WTC11 (cell line): Measurements from ENCODE around the gene CD59. TPM values are rescaled to one million over a fixed set of nuclear protein-coding genes. Genes with fewer than 3 reads are reported as not detected.
"Not testable (repeated sequence)": the region's sequence is repeated elsewhere in the genome, so short reads cannot be mapped to it uniquely, and the experiment has no call there.

ENCODE experiments used
- ATAC-seq: fragments of 200-7000 bp; cut with Tn5 transposase; 2 replicates; pipeline ENCODE4 v1.10.0; 2021; ENCODE audit warnings: mild to moderate bottlenecking, moderate library complexity
- CTCF ChIA-PET: fragments of 300-600 bp; sonication (Branson Sonifier 250); formaldehyde crosslinking; loops from one replicate; lab custom pipeline; 2021; ENCODE audit warnings: antibody characterized with exemption; lab: Charles Lee
- POLR2A ChIA-PET: fragments of 350-600 bp; sonication (Branson Sonifier 250); formaldehyde crosslinking; loops from one replicate; lab custom pipeline; 2021; ENCODE audit warnings: antibody characterized with exemption; lab: Charles Lee
- DNase-seq: peaks from one replicate; pipeline ENCODE4 v3.0.0; 2021; ENCODE audit warnings: low spot score
- H3K27ac Mint-ChIP-seq: 2 replicates; pipeline ENCODE4 v1.8.0; 2021; ENCODE audit warnings: mixed read lengths
- H3K27me3 Mint-ChIP-seq: 2 replicates; pipeline ENCODE4 v1.8.0; 2021; ENCODE audit warnings: low read depth, mild to moderate bottlenecking, moderate library complexity, mixed read lengths
- H3K36me3 Mint-ChIP-seq: 2 replicates; pipeline ENCODE4 v1.8.0; 2021; ENCODE audit warnings: mixed read lengths
- H3K4me1 Mint-ChIP-seq: 2 replicates; pipeline ENCODE4 v1.8.0; 2022; ENCODE audit warnings: mixed read lengths
- H3K4me3 Mint-ChIP-seq: 2 replicates; pipeline ENCODE4 v1.8.0; 2021; ENCODE audit warnings: mild to moderate bottlenecking, moderate library complexity, mixed read lengths
- H3K9me3 Mint-ChIP-seq: 2 replicates; pipeline ENCODE4 v1.8.0; 2021; ENCODE audit warnings: mixed read lengths
- AR ChIP-seq: fragments of 250-450 bp; sonication (Bioruptor Pico); IDR thresholded peaks from 2 replicates; pipeline ENCODE4 v1.9.0; 2021; ENCODE audit warnings: mild to moderate bottlenecking
- EMX1 ChIP-seq: fragments of 250-450 bp; sonication (Bioruptor Pico); IDR thresholded peaks from 2 replicates; pipeline ENCODE4 v1.8.0; 2021; ENCODE audit warnings: mild to moderate bottlenecking
- GRHL2 ChIP-seq: fragments of 250-450 bp; sonication (Bioruptor Pico); IDR thresholded peaks from 2 replicates; pipeline ENCODE4 v1.8.0; 2022; ENCODE audit warnings: mild to moderate bottlenecking, moderate library complexity; ENCODE audit not compliant: insufficient replicate concordance, severe bottlenecking
- GTF2I ChIP-seq: fragments of 250-450 bp; sonication (Bioruptor Pico); conservative IDR thresholded peaks from 2 replicates; pipeline ENCODE4 v1.4.0; 2021; ENCODE audit warnings: mild to moderate bottlenecking
- IRF1 ChIP-seq: sonication (generic); formaldehyde crosslinking; IDR thresholded peaks from 2 replicates; pipeline ENCODE4 v1.8.0; 2023; ENCODE audit warnings: missing genetic modification reagents
- JAZF1 ChIP-seq: fragments of 250-450 bp; sonication (Bioruptor Pico); IDR thresholded peaks from 2 replicates; pipeline ENCODE4 v1.9.0; 2021; ENCODE audit warnings: moderate library complexity, mild to moderate bottlenecking, inconsistent platforms
- JUN ChIP-seq: sonication (generic); formaldehyde crosslinking; IDR thresholded peaks from 2 replicates; pipeline ENCODE4 v1.8.0; 2023; ENCODE audit warnings: mild to moderate bottlenecking, missing genetic modification reagents
- MAX ChIP-seq: sonication (generic); formaldehyde crosslinking; IDR thresholded peaks from 2 replicates; pipeline ENCODE4 v1.8.0; 2022; ENCODE audit warnings: mild to moderate bottlenecking, missing genetic modification reagents
- MXD4 ChIP-seq: fragments of 250-450 bp; sonication (Bioruptor Pico); IDR thresholded peaks from 2 replicates; pipeline ENCODE4 v1.8.0; 2021; ENCODE audit warnings: mild to moderate bottlenecking, moderate library complexity, borderline replicate concordance
- NFATC4 ChIP-seq: fragments of 250-450 bp; sonication (Bioruptor Pico); IDR thresholded peaks from 2 replicates; pipeline ENCODE4 v1.9.0; 2021; ENCODE audit warnings: mild to moderate bottlenecking
- PREB ChIP-seq: sonication (generic); formaldehyde crosslinking; IDR thresholded peaks from 2 replicates; pipeline ENCODE4 v1.8.1; 2022; ENCODE audit warnings: mild to moderate bottlenecking, missing genetic modification reagents, moderate library complexity, borderline replicate concordance
- SMAD3 ChIP-seq: sonication (generic); formaldehyde crosslinking; IDR thresholded peaks from 2 replicates; pipeline ENCODE4 v1.8.0; 2022; ENCODE audit warnings: missing genetic modification reagents, mild to moderate bottlenecking, borderline replicate concordance
- USF2 ChIP-seq: sonication (generic); formaldehyde crosslinking; IDR thresholded peaks from 2 replicates; pipeline ENCODE4 v1.8.1; 2023; ENCODE audit warnings: mild to moderate bottlenecking, missing genetic modification reagents, moderate library complexity
- ZBTB43 ChIP-seq: sonication (generic); formaldehyde crosslinking; IDR thresholded peaks from 2 replicates; pipeline ENCODE4 v1.8.1; 2023; ENCODE audit warnings: mild to moderate bottlenecking, missing genetic modification reagents
- ZNF317 ChIP-seq: sonication (generic); formaldehyde crosslinking; IDR thresholded peaks from 2 replicates; pipeline ENCODE4 v1.8.1; 2023; ENCODE audit warnings: low read depth, mild to moderate bottlenecking, moderate library complexity, missing genetic modification reagents, borderline replicate concordance
- ZNF512 ChIP-seq: sonication (generic); formaldehyde crosslinking; IDR thresholded peaks from 2 replicates; pipeline ENCODE4 v1.8.1; 2022; ENCODE audit warnings: missing genetic modification reagents, borderline replicate concordance
- ZSCAN18 ChIP-seq: fragments of 250-450 bp; sonication (Bioruptor Pico); IDR thresholded peaks from 2 replicates; pipeline ENCODE4 v2.1.2; 2022; ENCODE audit warnings: mild to moderate bottlenecking, moderate library complexity
- total RNA-seq: library from RNA; stranded (reverse); gene quantifications from 3 replicates; pipeline ENCODE4 v1.2.3, GENCODE V29; 2021

The CD59 gene
- total RNA-seq, 1 experiment from 2014 or later: 65.8 TPM

- no peak for TF ChIP-seq USF2
- TF ChIP-seq JUN (CRISPR knock-in tag): no peak
- TF ChIP-seq ZBTB43 (CRISPR knock-in tag): no peak
- no peak for TF ChIP-seq IRF1 (CRISPR knock-in tag)
Measured at GRCh38 chr11:33682019-33682418, 54.2 kb downstream of the CD59 start (continued).

- DNase-seq, ATAC-seq, H3K27ac Mint-ChIP-seq, H3K27me3 Mint-ChIP-seq, CTCF ChIA-PET, POLR2A ChIA-PET, H3K4me3 Mint-ChIP-seq: not testable (repeated sequence)
- peaks cover 10% of the 10 kb centered on the region for H3K36me3 Mint-ChIP-seq
- peaks cover 18% of the 10 kb centered on the region for H3K9me3 Mint-ChIP-seq
- H3K4me1 Mint-ChIP-seq: peaks cover 15% of the 10 kb centered on the region
Measured at GRCh38 chr11:33678616-33679015, 57.6 kb downstream of the CD59 start.

- CTCF ChIA-PET: no interaction called here
- H3K27me3 Mint-ChIP-seq: no peaks in the 10 kb centered on the region
- H3K9me3 Mint-ChIP-seq: peaks cover 21% of the 10 kb centered on the region
- TF ChIP-seq MAX (CRISPR knock-in tag): no peak
- no peak for TF ChIP-seq NFATC4 (CRISPR knock-in tag)
- peaks cover 10% of the 10 kb centered on the region for H3K36me3 Mint-ChIP-seq
- ATAC-seq (no peak), DNase-seq (no peak)
- POLR2A ChIA-PET: no interaction called here
- H3K4me3 Mint-ChIP-seq: no peak overlapping the region
- H3K27ac Mint-ChIP-seq: no peak overlapping the region
- peaks cover 23% of the 10 kb centered on the region for H3K4me1 Mint-ChIP-seq
Measured at GRCh38 chr11:33674035-33674814, 62.0 kb downstream of the CD59 start.

GRCh38 chr11:33672273-33672672, 64.0 kb downstream of the CD59 start:
- Mint-ChIP-seq H3K27me3 (no peaks in the 10 kb centered on the region), H3K9me3 (peaks cover 10% of the 10 kb centered on the region), H3K36me3 (peaks cover 1% of the 10 kb centered on the region), H3K27ac (no peak overlapping the region), H3K4me3 (no peak overlapping the region), H3K4me1 (peaks cover 40% of the 10 kb centered on the region)
- POLR2A ChIA-PET: no interaction called here
- no peak for ATAC-seq
- CTCF ChIA-PET: no interaction called here
- no peak for DNase-seq
- TF ChIP-seq GRHL2: no peak
- no peak for TF ChIP-seq ZBTB43 (CRISPR knock-in tag)
- TF ChIP-seq JAZF1 (CRISPR knock-in tag): no peak
- no peak for TF ChIP-seq EMX1 (CRISPR knock-in tag)
- TF ChIP-seq ZNF317 (CRISPR knock-in tag): no peak
- TF ChIP-seq SMAD3 (CRISPR knock-in tag): no peak
- TF ChIP-seq ZNF512 (CRISPR knock-in tag): no peak
- TF ChIP-seq ZSCAN18 (CRISPR knock-in tag): no peak
- TF ChIP-seq PREB (CRISPR knock-in tag): no peak
- no peak for TF ChIP-seq GTF2I (CRISPR knock-in tag)
- no peak for TF ChIP-seq AR (CRISPR knock-in tag)
- TF ChIP-seq MXD4 (CRISPR knock-in tag): no peak
